ENCODE data around the gene ZXDC. TPM values are rescaled to one million over a fixed set of nuclear protein-coding genes. Genes with fewer than 3 reads are reported as not detected.

ZXDC gene
- total RNA-seq, 1 experiment from 2014 or later: 28.3 TPM

DNA sequence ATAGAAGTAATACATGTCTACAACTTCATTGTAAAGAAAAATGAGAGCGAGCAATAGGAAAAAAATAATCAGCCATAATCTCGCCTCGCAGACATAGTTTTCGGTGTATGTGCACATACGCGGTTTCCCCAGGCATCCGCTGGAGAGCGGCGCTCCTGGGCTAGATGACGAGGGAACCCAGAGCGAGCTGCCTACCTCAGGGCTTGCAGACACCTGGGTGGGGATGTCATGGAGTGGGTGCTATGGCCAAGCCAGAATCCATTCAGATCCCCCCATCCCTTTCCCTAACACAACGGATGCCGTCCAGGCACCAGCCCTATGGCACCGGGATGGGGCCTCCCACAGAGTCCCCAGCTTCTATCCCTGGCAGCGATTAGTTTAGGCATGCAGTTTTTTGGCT is 85.5 kb downstream of the ZXDC start:
- Histone ChIP-seq H2BK120ac (ENCODE audit: low read depth, low read length, poor library complexity, severe bottlenecking) (no peak overlapping the region), H4K8ac (replicated peaks; ENCODE audit: insufficient read length, low read depth, low read length) (no peak overlapping the region), H2AK5ac (ENCODE audit: insufficient read length, low read length) (no peak overlapping the region), H2BK12ac (ENCODE audit: insufficient read length, low read depth, low read length) (no peak overlapping the region), H3K23me2 (ENCODE audit: insufficient read length, low read depth, low read length, poor library complexity, severe bottlenecking) (no peaks in the 10 kb centered on the region), H4K5ac (ENCODE audit: insufficient read length, low read depth, low read length) (no peak overlapping the region), H3K18ac (ENCODE audit: insufficient read length, low read depth, low read length) (no peak overlapping the region), H3K4me2 (ENCODE audit: insufficient read depth, insufficient read length, low read length) (no peak overlapping the region), H4K91ac (ENCODE audit: insufficient read length, low read depth, low read length) (no peak overlapping the region), H3K9ac (ENCODE audit: extremely low read depth, insufficient read length, low read length) (no peak overlapping the region), H3K23ac (ENCODE audit: insufficient read length, low read depth, low read length) (no peak overlapping the region), H2BK15ac (ENCODE audit: low read depth, low read length) (no peak overlapping the region), H3K56ac (ENCODE audit: insufficient read length, low read depth, low read length) (no peak overlapping the region), H3K4me1 (ENCODE audit: insufficient read depth, low read length) (no peaks in the 10 kb centered on the region), H2AFZ (ENCODE audit: low read length) (no peak overlapping the region), H3K79me1 (ENCODE audit: insufficient read depth, low read depth, low read length, poor library complexity, severe bottlenecking) (no peaks in the 10 kb centered on the region), H2BK5ac (ENCODE audit: insufficient read length, low read length) (no peak overlapping the region), H3K14ac (ENCODE audit: insufficient read depth, low read length) (no peak overlapping the region), H3K9me3 (ENCODE audit: control insufficient read depth, low read depth, low read length) (no peaks in the 10 kb centered on the region), H3T11ph (ENCODE audit: low read length) (no peak overlapping the region), H3K79me2 (ENCODE audit: insufficient read depth, low read length) (no peaks in the 10 kb centered on the region), H3K4ac (ENCODE audit: low read depth, low read length) (no peak overlapping the region), H3K27ac (ENCODE audit: insufficient read length, low read depth, low read length) (no peak overlapping the region), H4K20me1 (ENCODE audit: control insufficient read depth, insufficient read depth, insufficient read length) (no peaks in the 10 kb centered on the region), H2BK20ac (ENCODE audit: low read depth, low read length, poor library complexity, severe bottlenecking) (no peak overlapping the region), H3K27me3 (ENCODE audit: insufficient read depth, low read length) (peaks cover 8% of the 10 kb centered on the region; the same call in 1 of the 2 replicates)
- H3K36me3 Mint-ChIP-seq (ENCODE audit: insufficient read depth in 1 of 3, low read depth in 3 of 3): no peaks in the 10 kb centered on the region; a peak in 1 of 7 replicates
- H3K4me3 Mint-ChIP-seq: no peak overlapping the region
- peaks cover 16 to 19% of the 10 kb centered on the region in 2 experiments for H3K4me1 Mint-ChIP-seq
- H3K9me3 Mint-ChIP-seq: peaks cover 0 to 3% of the 10 kb centered on the region in 2 experiments; a peak in 3 of 5 replicates
- no peak overlapping the region for H3K27ac Mint-ChIP-seq
- WGBS (ENCODE audit: extremely low coverage, insufficient read length, low lambda C conversion rate): no CpG with 5 or more reads among the region's 15 CpGs
- no peak for TF ChIP-seq CTCF (conservative IDR thresholded peaks at IDR 0.05)
- H3K27me3 Mint-ChIP-seq (ENCODE audit: low read depth): peaks cover 63% of the 10 kb centered on the region
- DNase-seq: no peak
